HEK293T (cell line): ENCODE results near the gene KRTAP17-1.

Source experiments
- BHLHE40 ChIP-seq: fragments of 450-650 bp; IDR thresholded peaks from 2 replicates; pipeline ENCODE4 v1.6.1; 2016; ENCODE audit warnings: mild to moderate bottlenecking, moderate library complexity, borderline replicate concordance
- ELF4 ChIP-seq: fragments of 450-650 bp; IDR thresholded peaks from 2 replicates; pipeline ENCODE4 v1.6.1; 2017; ENCODE audit warnings: antibody characterized with exemption
- HDGF ChIP-seq: fragments of 450-650 bp; IDR thresholded peaks from 2 replicates; pipeline ENCODE4 v1.6.1; 2017; ENCODE audit warnings: antibody characterized with exemption, borderline replicate concordance
- L3MBTL2 ChIP-seq: fragments of 450-650 bp; conservative IDR thresholded peaks from 2 replicates; pipeline ENCODE4 v1.6.1; 2016; ENCODE audit warnings: mild to moderate bottlenecking
- SP1 ChIP-seq: fragments of 450-650 bp; IDR thresholded peaks from 2 replicates; pipeline ENCODE4 v1.6.1; 2017
- SUZ12 ChIP-seq: fragments of 450-650 bp; IDR thresholded peaks from 2 replicates; pipeline ENCODE4 v1.6.1; 2016; ENCODE audit warnings: mild to moderate bottlenecking
- ZNF384 ChIP-seq: fragments of 450-650 bp; IDR thresholded peaks from 2 replicates; pipeline ENCODE4 v1.6.1; 2016
- TF ChIP-seq, protein P1 (sequence below): fragments of 450-650 bp; IDR thresholded peaks from 2 replicates; pipeline ENCODE4 v1.6.1; 2016

DNA sequence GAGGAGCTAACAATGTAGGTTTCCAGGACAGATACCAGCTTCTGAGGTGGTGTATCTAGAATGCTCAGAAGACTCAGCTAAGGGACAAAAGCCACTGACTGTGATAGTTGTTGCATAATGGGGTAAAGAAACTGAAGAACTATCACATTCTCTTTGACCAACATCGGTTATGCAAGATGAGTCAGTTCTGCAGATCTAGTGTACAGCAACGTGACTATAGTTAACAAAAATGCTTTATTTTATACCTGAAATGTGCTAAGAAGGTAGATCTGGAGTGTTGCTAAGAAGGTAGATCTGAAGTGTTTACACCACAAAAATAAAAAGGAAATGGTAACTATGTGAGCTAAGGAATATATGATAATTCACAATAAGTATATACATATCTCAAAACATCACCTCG, 47.8 kb downstream of the KRTAP17-1 start:
- TF ChIP-seq, protein P1, sequence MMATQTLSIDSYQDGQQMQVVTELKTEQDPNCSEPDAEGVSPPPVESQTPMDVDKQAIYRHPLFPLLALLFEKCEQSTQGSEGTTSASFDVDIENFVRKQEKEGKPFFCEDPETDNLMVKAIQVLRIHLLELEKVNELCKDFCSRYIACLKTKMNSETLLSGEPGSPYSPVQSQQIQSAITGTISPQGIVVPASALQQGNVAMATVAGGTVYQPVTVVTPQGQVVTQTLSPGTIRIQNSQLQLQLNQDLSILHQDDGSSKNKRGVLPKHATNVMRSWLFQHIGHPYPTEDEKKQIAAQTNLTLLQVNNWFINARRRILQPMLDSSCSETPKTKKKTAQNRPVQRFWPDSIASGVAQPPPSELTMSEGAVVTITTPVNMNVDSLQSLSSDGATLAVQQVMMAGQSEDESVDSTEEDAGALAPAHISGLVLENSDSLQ: no peak
- TF ChIP-seq HDGF: no peak
- no peak for TF ChIP-seq SUZ12
- no peak for TF ChIP-seq BHLHE40
- no peak for TF ChIP-seq ZNF384
- TF ChIP-seq SP1: no peak
- TF ChIP-seq ELF4: no peak
- no peak for TF ChIP-seq L3MBTL2
